HFF-Myc (cell line): Measurements from ENCODE around the gene LRCH1.

Experiments used
- DNase-seq: peaks from one replicate; pipeline ENCODE4 v3.0.0-alpha.2; 2011; ENCODE audit warnings: low read depth; ENCODE audit errors: extremely low read depth
- H3K4me3 ChIP-seq: replicated peaks from 2 replicates; pipeline ENCODE4 v1.5.1; 2011; ENCODE audit warnings: low read depth, mild to moderate bottlenecking, control low read depth, low read length
- CTCF ChIP-seq: IDR thresholded peaks from 2 replicates; pipeline ENCODE4 v1.5.1; 2012; ENCODE audit warnings: mild to moderate bottlenecking, low read depth, low read length, control low read depth; ENCODE audit errors: missing control alignments

The LRCH1 gene

GRCh38 chr13:46544208-46544607 is 8.8 kb upstream of the LRCH1 start:
- TF ChIP-seq CTCF = no peak
- DNase-seq = no peak
- H3K4me3 ChIP-seq = no peak overlapping the region

- no peak overlapping the region for H3K4me3 ChIP-seq
- TF ChIP-seq CTCF = no peak
- DNase-seq = no peak
Observed at GRCh38 chr13:46544811-46545210, 8.2 kb upstream of the LRCH1 start.

- no peak for DNase-seq
- no peak overlapping the region for H3K4me3 ChIP-seq
- no peak for TF ChIP-seq CTCF
Observed at GRCh38 chr13:46546084-46546768, 6.7 kb upstream of the LRCH1 start.

GRCh38 chr13:46550822-46551221 is 2.1 kb upstream of the LRCH1 start:
- DNase-seq = no peak
- no peak overlapping the region for H3K4me3 ChIP-seq
- no peak for TF ChIP-seq CTCF

GRCh38 chr13:46551410-46552302 is 1.3 kb upstream of the LRCH1 start:
- H3K4me3 ChIP-seq = peak overlapping the region; percentile 88; the same call in 1 of the 2 replicates
- DNase-seq = peak; percentile 56
- peak; percentile 92 for TF ChIP-seq CTCF

- no peak for TF ChIP-seq CTCF
- H3K4me3 ChIP-seq = peak overlapping the region; percentile 88
- no peak for DNase-seq
Observed at GRCh38 chr13:46552303-46552682, 677 bp upstream of the LRCH1 start.
